NCI-H1694 (cell line): ENCODE measurements around the gene KRTAP10-5.
"Not testable (repeated sequence)": the region's sequence is repeated elsewhere in the genome, so short reads cannot be mapped to it uniquely, and the experiment has no call there.

Experiments
- DNase-seq: peaks from one replicate; lab custom pipeline; 2025; lab: John Stamatoyannopoulos, UW

KRTAP10-5 gene

DNA sequence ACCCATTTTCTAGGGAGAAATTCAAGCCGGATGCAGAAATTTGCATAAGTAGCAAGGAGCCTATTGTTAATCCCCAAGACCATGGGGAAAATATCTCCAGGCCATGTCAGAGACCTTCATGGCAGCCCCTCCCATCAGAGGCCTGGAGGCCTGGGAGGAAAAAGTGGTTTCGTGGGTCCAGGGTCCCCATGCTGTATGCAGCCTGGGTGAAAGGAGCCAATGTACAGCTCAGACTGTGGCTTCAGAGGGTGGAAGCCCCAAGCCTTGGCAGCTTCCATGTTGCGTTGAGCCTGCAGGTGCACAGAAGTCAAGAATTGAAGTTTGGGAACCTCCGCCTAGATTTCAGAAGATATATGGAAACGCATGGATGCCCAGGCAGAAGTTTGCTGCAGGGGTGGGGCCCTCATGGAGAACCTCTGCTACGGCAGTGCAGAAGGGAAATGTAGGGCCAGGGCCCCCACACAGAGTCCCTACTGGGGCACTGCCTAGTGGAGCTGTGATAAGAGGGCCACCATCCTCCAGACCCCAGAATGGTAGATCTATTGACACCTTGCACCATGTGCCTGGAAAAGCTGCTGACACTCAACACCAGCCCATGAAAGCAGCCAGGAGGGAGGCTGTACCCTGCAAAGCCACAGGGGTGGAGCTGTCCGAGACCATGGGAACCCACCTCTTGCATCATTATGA is 29.9 kb upstream of the KRTAP10-5 start:
- not testable (repeated sequence) for DNase-seq

DNA sequence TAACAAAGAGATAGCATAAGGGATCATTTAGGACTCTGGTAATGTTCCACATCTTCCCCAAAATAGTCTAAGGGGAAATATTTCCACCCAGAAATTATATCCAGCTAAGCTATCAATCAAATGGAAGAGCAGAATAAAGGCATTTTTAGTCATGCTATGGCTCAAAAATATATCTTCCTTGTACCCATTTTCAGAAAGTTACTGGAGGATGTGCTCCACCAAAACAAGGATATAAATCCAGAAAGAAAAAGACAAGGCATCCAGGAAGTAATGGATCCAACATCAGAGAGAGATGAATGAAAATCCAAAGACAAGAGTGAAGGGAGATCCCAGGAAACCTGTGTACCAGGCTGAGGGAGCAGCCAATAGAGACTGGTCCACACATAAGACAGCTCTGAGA is 28.8 kb upstream of the KRTAP10-5 start:
- DNase-seq: no peak

DNA sequence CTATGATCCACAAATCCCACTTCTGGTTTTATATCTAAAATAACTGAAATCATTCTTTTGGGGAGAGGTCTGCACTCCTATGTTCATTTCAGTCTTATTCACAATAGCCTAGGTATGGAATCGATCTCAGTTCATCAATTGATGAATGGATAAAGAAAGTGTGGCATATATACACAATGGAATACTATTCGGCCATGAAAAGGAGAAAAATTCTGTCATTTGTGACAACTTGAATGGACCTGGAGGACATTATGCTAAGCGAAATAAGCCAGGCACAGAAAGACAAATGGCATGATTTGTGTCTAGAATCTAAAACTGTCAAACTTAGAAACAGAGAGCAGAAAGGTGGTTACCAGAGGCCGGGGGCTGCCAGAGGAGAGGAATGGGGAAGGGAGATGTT is 26.1 kb upstream of the KRTAP10-5 start:
- DNase-seq: no peak

DNA sequence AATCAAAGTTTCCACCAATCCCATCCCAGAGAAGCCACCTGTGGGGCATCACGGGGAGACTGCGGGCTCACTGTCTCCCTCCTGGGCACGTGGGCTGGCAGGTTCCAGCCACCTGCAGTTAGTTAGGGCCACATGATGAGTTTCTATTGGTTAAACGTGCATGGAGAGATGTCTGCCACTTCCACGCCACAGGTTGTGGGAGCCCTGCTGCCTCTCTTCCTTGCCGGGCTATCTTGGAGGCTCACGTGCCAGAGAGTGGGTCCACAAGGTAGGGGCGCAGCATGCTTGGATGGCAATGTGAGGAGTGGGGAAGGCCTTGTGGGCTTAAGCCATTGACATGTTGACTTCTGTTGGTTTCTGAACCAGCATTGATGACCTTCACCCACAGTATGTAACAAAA is 23.5 kb upstream of the KRTAP10-5 start:
- DNase-seq: no peak

DNA sequence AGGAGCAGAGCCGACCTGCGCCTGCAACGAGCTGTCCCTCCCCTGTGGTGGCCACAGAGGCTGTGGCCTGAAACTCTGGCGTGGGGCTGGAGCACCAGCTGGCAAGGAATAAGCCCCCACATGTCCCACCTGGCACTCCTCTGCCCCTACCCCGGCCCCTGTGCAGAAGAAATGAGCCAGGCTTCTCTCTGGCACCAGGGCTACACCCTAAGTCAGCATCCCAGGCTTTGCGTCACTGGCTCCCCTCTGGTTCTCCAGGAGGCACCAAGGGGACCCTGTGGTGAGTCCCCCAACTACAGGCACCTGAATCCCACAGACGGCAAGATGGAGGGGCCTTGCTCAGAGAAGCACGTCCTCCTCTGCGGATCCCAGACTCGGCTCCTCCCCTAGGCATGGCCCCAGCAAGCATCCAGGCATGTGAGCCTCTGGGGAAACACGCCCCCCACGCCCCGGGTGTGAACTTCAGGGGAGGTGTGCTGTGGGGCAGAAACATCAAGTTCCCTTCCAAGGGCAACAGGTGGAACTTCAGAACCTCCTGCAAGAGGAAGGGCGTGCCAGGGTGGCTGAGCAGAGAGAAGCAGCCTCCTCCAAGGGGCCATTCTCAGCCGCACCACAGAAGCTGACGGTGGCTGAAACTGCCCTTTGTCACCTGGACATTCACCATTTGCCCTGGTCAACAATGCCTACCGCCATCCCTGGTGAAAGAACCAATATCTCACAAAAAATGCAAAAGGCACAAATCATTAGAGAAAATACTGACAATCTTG is 22.9 kb upstream of the KRTAP10-5 start:
- DNase-seq: no peak

DNA sequence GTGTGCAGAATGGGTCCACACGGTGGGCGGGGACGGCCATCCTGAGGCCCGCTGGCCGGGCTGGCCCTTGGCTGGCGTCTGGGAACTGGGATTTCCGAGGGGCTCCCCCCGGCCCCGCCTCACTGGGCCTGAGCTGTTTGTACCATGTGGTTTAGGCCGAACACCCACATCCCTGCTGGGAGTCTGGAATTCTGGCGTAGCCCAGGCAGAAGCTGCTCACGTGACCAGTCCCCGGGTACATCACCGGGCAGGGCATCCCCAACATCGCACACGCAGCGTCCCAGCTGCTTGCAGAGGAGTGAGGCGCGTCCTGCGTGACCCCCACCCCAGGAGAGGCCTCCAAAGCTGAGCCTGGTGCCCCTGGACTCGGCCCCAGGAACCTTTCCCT is 22.1 kb upstream of the KRTAP10-5 start:
- DNase-seq: no peak

DNA sequence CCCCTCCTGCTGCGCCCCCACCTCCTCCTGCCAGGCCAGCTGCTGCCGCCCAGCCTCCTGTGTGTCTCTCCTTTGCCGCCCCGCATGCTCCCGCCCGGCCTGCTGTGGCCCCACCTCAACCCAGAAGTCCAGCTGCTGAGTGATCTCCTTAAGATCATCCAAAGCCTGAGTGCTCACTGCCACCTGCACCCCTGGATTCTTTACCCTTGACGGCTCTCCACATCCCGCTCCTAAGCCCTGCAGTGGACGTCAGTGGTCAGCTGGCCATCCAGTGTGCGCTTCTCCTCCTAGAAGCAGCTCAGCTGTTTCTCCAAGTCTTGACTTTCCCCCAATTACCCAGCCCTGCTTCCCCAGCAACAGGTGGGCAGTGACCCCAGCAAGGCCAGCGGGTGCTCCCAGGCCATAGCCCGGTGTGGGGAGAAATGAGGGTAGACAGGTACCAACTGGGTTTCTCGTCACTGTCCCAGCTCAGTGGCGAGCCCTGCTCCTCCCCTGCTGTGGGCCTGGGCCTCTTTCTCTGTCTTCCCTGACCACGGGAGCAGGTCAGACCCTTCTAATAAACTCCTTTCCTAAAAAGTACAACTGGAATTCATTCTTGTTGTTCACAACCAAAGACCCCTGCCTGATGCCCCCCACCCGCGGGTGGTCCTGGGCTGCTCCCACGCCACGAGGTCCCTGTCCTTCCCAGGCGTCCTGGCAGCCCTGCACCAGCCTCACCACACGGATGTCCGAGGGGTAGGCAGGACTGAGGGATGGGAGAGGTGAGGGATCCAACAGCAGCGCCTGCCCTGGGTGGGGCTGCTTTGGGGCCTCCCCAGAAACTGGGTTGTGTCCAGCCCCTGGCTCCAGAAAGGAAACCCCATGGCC is 21.4 kb upstream of the KRTAP10-5 start:
- no peak for DNase-seq

DNA sequence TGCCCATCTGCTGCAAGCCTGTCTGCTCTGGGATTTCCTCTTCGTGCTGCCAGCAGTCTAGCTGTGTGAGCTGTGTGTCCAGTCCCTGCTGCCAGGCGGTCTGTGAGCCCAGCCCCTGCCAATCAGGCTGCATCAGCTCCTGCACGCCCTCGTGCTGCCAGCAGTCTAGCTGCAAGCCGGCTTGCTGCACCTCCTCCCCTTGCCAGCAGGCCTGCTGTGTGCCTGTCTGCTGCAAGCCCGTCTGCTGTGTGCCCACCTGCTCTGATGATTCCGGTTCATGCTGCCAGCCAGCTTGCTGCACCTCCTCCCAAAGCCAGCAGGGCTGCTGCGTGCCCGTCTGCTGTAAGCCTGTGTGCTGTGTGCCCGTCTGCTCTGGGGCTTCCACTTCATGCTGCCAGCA is 20.7 kb upstream of the KRTAP10-5 start:
- DNase-seq: peak; percentile 53

DNA sequence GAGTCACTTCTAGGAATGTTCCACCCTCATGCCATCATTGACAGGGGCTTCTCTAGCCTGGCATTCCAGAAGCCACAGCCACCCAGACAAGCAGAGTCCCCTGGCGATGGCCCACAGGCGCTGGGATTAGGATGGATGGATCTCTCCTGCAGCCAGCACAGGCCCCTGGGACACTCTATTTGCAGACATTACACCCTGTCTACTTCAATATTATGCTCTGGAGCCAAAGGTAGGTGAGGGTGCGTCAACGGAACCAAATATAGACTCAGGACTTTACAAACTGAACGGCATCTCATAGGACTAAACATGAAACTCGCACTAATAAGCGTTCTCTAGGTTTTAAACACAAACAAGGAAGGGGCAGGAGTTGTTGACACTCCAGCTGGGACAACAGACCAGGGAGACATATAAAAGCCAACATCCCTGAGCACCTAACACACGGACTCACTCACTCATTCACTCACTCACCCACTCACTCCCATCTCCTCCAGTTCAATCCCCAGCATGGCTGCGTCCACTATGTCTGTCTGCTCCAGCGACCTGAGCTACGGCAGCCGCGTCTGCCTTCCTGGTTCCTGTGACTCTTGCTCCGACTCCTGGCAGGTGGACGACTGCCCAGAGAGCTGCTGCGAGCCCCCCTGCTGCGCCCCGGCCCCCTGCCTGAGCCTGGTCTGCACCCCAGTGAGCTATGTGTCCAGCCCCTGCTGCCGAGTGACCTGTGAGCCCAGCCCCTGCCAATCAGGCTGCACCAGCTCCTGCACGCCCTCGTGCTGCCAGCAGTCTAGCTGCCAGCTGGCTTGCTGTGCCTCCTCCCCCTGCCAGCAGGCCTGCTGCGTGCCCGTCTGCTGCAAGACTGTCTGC is 19.9 kb upstream of the KRTAP10-5 start, which contains the start of gene KRTAP10-7:
TSS of gene KRTAP10-7 (plus strand) at position 480 of the 861 bp plus-strand sequence. CDS start at position 505, 25 bp downstream.
- not testable (repeated sequence) for DNase-seq

DNA sequence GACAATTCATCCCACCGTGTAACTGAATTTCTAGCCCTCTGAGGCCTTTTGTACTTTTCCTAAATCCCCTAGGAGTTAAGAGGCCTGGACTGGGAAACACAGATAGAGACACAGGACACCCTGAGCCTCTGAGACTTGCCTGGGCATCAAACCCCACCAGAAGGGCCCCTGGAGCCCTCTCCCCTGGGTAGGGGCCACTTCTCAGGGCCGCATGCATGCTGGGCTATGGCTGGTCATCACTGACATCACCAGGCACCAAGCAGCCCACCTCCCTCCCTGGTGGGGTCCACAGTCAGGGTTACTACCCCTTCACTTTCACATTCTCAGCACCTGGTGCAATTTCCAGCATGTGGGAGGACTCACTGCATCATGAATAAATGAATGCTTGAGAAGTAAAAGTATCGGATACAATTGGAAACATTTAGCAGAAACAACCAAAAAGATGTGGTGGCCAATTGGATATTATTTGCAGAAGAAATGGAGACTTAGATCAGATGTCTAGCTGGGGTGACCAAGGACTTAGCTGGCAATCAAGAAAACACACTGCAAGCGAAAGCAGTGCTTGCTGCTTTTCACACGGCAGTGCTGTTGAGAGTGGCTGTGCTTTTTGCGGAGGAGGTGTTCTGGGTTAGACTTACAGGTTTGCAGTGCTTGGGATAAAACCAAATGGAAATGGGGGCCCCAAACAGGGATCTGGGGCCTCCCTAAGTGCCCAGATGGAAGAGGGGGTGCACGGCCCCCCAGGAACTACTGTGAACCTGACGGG is 19.0 kb upstream of the KRTAP10-5 start:
- DNase-seq: no peak

DNA sequence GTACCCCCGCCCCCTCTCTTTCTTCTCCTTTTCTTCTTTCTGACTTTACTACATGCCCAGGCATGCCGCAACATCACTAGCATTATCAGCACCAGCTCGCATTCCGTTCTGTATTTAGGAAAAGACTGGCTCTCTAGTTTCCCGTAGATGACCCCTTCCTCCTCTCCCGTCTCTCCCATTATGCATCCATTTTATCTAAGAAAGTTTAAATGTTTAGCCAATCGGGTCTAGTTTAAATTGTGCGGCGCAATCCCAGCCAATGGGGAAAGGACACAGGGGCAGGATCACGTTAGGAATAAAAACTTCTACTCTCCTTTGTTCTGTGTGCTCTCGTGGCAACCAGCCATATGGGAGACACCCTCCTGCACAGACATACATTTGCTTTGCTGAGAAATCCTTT is 17.7 kb upstream of the KRTAP10-5 start:
- no peak for DNase-seq

DNA sequence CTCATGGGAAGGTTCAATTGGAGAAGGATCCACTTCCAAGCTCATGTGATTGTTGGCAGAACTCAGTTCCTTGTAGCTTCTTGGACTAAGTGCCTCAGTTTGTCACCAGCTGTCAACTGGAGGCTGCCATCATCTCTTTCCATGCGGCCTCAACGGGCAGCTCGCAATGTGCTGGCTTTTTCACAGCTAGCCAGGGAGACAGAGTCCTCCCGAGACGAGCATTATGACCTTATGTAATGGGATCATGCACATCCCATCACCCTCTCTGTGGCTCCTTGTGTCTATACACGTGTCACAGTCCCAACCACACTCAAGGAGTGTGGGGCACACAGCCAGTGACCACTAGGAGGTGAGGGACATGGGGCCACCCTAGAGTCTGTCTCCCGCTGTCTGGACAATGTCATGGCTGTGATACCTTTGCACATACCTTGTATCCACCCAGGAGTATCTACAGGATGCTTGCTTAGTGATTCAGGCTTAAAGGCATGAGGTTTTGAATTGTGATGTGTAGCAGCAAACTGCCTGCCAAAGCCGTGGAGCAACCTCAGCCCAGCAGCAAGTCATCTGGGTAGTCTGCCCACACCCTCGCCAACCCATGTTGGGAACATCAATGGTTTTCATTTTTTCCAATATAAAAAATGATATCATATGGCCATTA is 15.8 kb upstream of the KRTAP10-5 start:
- no peak for DNase-seq

DNA sequence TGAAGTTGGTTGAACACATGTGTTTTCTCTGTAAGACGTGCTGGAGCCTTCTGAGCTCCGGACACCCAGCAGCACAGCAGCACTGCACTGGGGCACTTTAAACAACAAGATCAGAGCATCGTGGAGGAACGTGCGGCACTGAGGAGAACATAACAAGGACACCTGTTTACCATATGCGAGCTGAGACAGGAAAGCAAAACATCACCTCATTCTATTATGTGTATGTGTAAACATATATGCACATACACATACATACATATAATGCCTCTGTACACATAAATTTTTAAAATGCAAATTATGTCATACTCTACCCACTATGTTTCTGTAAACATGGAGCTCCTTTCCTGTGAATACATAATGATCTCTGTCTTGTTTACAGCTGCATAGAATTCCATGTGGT is 15.1 kb upstream of the KRTAP10-5 start:
- no peak for DNase-seq

DNA sequence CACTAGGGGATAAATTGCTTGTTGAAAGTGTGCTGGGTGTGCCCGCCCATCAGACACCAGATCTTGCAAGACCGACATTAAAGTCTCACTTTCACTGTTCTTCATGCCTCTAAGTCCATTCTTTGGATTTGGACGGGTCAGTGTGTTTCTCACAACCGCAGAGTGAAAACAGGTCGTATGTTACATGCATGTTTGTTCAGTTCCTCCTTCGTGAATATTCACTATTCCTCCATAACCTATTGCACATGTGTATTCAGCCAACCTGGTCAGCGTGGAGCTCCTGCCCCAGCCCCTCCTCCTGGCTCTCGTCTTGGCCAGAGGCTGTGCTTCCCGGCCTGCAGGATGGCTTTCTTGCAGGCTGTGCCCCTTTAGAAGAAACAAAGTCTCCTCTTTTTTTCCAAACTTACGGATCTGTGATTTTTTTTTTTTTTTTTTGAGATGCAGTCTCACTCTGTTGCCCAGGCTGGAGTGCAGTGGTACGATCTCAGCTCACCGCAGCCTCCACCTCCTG is 14.1 kb upstream of the KRTAP10-5 start:
- DNase-seq: no peak

DNA sequence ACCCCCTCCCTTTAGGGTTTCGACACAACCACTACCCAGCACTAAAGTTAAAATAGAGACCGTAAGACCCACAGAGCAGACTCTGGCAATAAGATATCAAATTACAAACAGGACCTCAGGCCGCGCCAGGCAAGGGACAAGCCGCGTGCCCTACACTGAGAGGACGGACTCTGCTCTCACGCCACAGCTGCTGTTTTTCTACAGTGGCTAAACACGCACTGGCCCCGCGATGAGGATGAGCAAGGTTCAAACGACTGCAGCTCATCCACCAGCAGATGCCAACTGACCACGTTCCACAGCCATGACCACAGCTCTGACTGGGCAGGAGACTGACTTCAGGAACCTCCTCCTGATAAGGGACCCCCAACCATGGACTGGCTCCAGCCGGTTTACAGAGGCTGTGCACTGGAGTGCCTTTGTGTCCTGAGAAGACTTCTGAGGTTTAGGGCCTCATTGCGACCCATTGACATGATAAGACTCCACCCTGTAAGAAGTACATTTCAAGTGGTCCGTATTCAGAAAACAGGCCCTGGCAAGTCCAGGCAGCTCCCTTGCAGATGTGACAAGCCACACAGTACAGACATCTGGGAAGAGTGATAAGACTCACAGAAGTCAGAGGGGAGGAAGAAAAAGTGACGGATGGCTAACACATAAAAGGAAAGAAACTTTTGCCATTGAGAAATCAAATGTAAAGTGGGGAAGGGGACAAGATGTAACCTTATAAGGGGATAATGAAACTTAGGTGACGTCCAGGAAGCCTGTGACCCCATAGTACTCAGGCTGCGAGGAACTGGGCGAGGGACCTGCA is 13.4 kb upstream of the KRTAP10-5 start:
- no peak for DNase-seq

DNA sequence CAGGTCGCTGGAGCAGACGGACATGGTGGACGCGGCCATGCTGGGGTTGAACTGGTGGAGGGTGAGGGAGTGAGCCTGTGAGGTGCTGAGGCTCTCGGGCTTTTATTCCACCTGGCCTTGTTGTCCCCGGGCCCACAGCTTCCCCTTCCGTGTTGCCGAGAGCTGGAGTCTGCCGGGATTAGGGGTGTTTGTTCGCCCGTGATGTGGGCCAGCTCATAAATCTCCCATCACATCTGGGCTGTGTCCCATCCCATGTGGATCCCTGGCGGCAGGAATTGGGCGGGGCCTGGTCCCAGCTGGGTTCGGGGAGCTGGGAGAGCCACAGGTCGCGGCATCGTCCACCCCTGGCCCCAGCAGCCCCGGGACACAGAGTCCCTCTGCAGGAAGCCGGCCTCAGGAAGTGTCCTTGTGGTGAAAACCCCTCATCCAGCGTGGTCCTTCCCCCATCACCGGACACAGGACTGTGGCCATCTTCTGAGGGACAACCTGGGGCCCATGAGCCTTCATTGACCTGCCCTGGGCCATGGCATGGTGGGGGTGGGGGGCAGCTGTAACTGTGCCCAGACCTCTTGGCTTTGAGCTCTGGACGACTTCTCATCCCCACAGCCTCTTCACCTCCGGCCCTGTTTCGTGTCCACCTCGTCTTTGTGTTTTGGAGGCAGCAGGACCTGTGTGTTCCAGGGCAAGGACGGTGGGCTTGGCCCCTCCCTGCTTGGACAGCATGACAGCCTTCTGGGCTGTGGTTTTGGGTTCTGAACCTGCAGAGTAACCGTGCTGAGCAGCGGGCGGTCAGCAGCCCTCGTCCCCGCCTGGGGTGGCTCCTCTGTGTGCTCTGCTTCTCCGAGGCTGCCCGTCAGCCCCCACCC is 12.3 kb upstream of the KRTAP10-5 start, which contains the start of gene KRTAP10-6:
TSS of gene KRTAP10-6 (minus strand) at position 60 of the 866 bp plus-strand sequence. CDS start at position 39, 21 bp downstream.
- DNase-seq: no peak

DNA sequence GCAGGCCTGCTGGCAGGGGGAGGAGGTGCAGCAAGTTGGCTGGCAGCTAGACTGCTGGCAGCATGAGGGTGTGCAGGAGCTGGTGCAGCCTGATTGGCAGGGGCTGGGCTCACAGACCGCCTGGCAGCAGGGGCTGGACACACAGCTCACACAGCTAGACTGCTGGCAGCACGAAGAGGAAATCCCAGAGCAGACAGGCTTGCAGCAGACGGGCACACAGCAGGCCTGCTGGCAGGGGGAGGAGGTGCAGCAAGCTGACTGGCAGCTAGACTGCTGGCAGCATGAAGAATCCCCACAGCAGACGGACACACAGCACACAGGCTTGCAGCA is 11.4 kb upstream of the KRTAP10-5 start:
- DNase-seq: not testable (repeated sequence)
